ENCODE results near the gene PRR20G. TPM values are rescaled to one million over a fixed set of nuclear protein-coding genes. Genes with fewer than 3 reads are reported as not detected.

PRR20G gene
- total and polyA plus RNA-seq, 11 donors = not detected

DNA sequence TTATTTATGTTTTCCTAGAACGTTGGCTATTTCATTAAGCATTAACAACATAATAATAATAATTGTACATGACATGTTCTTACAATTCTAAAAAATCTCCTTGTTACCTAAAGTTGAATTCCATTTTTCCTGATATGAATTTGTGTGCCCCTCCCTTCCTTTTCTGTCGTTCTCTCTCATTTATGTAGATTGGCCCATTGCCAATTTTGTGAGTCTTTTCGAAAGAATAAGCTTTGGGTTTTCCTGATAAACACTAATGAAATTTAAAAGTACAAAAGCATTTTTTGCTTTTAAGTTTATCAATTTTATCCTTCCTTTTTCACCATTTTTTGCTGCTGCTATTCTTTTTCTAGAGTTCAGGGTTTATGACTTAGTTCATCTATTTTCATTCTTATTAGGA, 50.0 kb downstream of the PRR20G start:
- Histone ChIP-seq H3K4me1 (no peaks in the 10 kb centered on the region), H3K36me3 (no peaks in the 10 kb centered on the region), H3K4me3 (no peak overlapping the region), H3K27me3 (peaks cover 0 to 31% (median 4%) of the 10 kb centered on the region in 9 donors), H3K9me3 (peaks cover 0 to 10% (median 2%) of the 10 kb centered on the region in 12 donors), H3K27ac (no peak overlapping the region)
- no peak for TF ChIP-seq POLR2A (IDR thresholded peaks at IDR 0.05)
- TF ChIP-seq CTCF (IDR thresholded peaks at IDR 0.05) = no peak
- no peak for DNase-seq
- intact Hi-C loops (cut with DNase I) = no loop called here
- WGBS, 4 donors = 26 to 48% (median 45%) methylated on average over 3 of the region's 3 CpGs
- ATAC-seq = no peak

GRCh38 chr3:127235706-127236105, 52.1 kb downstream of the PRR20G start:
- H3K4me1 ChIP-seq = no peaks in the 10 kb centered on the region
- H3K9me3 ChIP-seq = peaks cover 0 to 8% (median 0%) of the 10 kb centered on the region in 12 donors
- H3K27me3 ChIP-seq = peaks cover 0 to 24% (median 4%) of the 10 kb centered on the region in 9 donors
- no peak overlapping the region for H3K27ac ChIP-seq
- 54 to 69% (median 58%) methylated on average over 2 to 3 of the region's 3 CpGs for WGBS, 4 donors
- ATAC-seq = no peak
- H3K36me3 ChIP-seq = no peaks in the 10 kb centered on the region
- DNase-seq = no peak
- no peak for TF ChIP-seq POLR2A (IDR thresholded peaks at IDR 0.05)
- TF ChIP-seq CTCF (IDR thresholded peaks at IDR 0.05) = no peak
- intact Hi-C loops (cut with DNase I) = no loop called here
- H3K4me3 ChIP-seq = no peak overlapping the region

GRCh38 chr3:127234778-127235177, 53.1 kb downstream of the PRR20G start:
- peaks cover 0 to 15% (median 0%) of the 10 kb centered on the region in 9 donors for H3K27me3 ChIP-seq

More at GRCh38 chr3:127234778-127235177, 53.1 kb downstream of the PRR20G start:
- DNase-seq (no peak), ATAC-seq (no peak)
- no peaks in the 10 kb centered on the region for H3K36me3 ChIP-seq
- H3K4me1 ChIP-seq = no peaks in the 10 kb centered on the region
- no peak overlapping the region for H3K27ac ChIP-seq
- peaks cover 0 to 15% (median 0%) of the 10 kb centered on the region in 12 donors for H3K9me3 ChIP-seq
- TF ChIP-seq CTCF (IDR thresholded peaks at IDR 0.05) (no peak), POLR2A (IDR thresholded peaks at IDR 0.05) (no peak)
- no peak overlapping the region for H3K4me3 ChIP-seq
- intact Hi-C loops (cut with DNase I) = no loop called here

Other genes with a start within 250 kb of the PRR20G start
- not detected for gene PRR23E, start 94.9 kb downstream of the PRR20G start, total RNA-seq
- not detected for gene PRR23E, start 94.9 kb downstream of the PRR20G start, polyA plus RNA-seq